HEK293 (cell line): Measurements from ENCODE around the gene ADRM1.

Experiments used
- CTCF ChIP-seq: fragments of 450-650 bp; formaldehyde crosslinking; IDR thresholded peaks from 2 replicates; pipeline ENCODE4 v1.5.1; 2016; ENCODE audit warnings: missing biosample characterization, missing genetic modification characterization
- MYNN ChIP-seq: fragments of 450-650 bp; formaldehyde crosslinking; IDR thresholded peaks from 2 replicates; pipeline ENCODE4 v1.5.1; 2016; ENCODE audit warnings: missing biosample characterization, missing genetic modification characterization, borderline replicate concordance
- SETDB1 ChIP-seq: IDR thresholded peaks from one replicate; pipeline ENCODE4 v1.6.1; 2017; ENCODE audit warnings: mild to moderate bottlenecking, low read length, moderate library complexity, mixed read lengths; ENCODE audit not compliant: insufficient read length
- YY2 ChIP-seq: fragments of 450-650 bp; formaldehyde crosslinking; IDR thresholded peaks from 2 replicates; pipeline ENCODE4 v1.5.1; 2016; ENCODE audit warnings: missing biosample characterization, missing genetic modification characterization
- ZNF211 ChIP-seq: fragments of 450-650 bp; formaldehyde crosslinking; IDR thresholded peaks from 2 replicates; pipeline ENCODE4 v1.5.1; 2016; ENCODE audit warnings: low read depth, missing biosample characterization, missing genetic modification characterization
- ZNF266 ChIP-seq: fragments of 450-650 bp; formaldehyde crosslinking; IDR thresholded peaks from 2 replicates; pipeline ENCODE4 v1.5.1; 2016; ENCODE audit warnings: missing biosample characterization, missing genetic modification characterization, low read depth
- ZNF777 ChIP-seq: fragments of 450-650 bp; formaldehyde crosslinking; IDR thresholded peaks from 2 replicates; pipeline ENCODE4 v1.5.1; 2017; ENCODE audit warnings: missing biosample characterization, missing genetic modification characterization, borderline replicate concordance
- TF ChIP-seq, protein P1 (sequence below): fragments of 450-650 bp; formaldehyde crosslinking; IDR thresholded peaks from 2 replicates; pipeline ENCODE4 v1.5.1; 2016; ENCODE audit warnings: missing biosample characterization, missing genetic modification characterization

- no peak for TF ChIP-seq MYNN (tag by site-specific recombination)
- no peak for TF ChIP-seq CTCF
- no peak for TF ChIP-seq ZNF266 (tag by site-specific recombination)
- TF ChIP-seq, protein P1, sequence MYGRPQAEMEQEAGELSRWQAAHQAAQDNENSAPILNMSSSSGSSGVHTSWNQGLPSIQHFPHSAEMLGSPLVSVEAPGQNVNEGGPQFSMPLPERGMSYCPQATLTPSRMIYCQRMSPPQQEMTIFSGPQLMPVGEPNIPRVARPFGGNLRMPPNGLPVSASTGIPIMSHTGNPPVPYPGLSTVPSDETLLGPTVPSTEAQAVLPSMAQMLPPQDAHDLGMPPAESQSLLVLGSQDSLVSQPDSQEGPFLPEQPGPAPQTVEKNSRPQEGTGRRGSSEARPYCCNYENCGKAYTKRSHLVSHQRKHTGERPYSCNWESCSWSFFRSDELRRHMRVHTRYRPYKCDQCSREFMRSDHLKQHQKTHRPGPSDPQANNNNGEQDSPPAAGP (tag by site-specific recombination), result no peak
- no peak for TF ChIP-seq ZNF777 (tag by site-specific recombination)
- TF ChIP-seq YY2, result no peak
- TF ChIP-seq ZNF211 (tag by site-specific recombination), result no peak
- TF ChIP-seq SETDB1, result no peak
These were observed 26.0 kb downstream of the ADRM1 start for GRCh38 chr20:62328684-62329388.
